Superior temporal gyrus (tissue), 1 donor: ENCODE data around the gene MKLN1.
"Not testable (repeated sequence)": the region's sequence is repeated elsewhere in the genome, so short reads cannot be mapped to it uniquely, and the experiment has no call there.

Experiments
- DNase-seq: peaks from one replicate; pipeline ENCODE4 v3.0.0-alpha.2; 2016; ENCODE audit errors: extremely low spot score

The MKLN1 gene

GRCh38 chr7:131312838-131313237, 14.8 kb upstream of the MKLN1 start:
- DNase-seq: no peak

GRCh38 chr7:131320603-131321002, 7.1 kb upstream of the MKLN1 start:
- DNase-seq: no peak

GRCh38 chr7:131321656-131322055, 6.0 kb upstream of the MKLN1 start:
- no peak for DNase-seq

- DNase-seq: no peak
These were observed 5.6 kb upstream of the MKLN1 start for GRCh38 chr7:131322061-131322460.

- DNase-seq: no peak
These were observed 4.8 kb upstream of the MKLN1 start for GRCh38 chr7:131322861-131323260.

- no peak for DNase-seq
These were observed 2.4 kb upstream of the MKLN1 start for GRCh38 chr7:131325179-131325840.

- no peak for DNase-seq
These were observed 1.1 kb upstream of the MKLN1 start for GRCh38 chr7:131326576-131326975.

GRCh38 chr7:131327049-131327625, 539 bp upstream of the MKLN1 start:
- peak; percentile 75 for DNase-seq

GRCh38 chr7:131328377-131329175, 900 bp downstream of the MKLN1 start:
- peak; percentile 63 for DNase-seq

- DNase-seq: no peak
These were observed 1.5 kb downstream of the MKLN1 start for GRCh38 chr7:131329176-131329570.

GRCh38 chr7:131330299-131330698, 2.6 kb downstream of the MKLN1 start:
- no peak for DNase-seq

GRCh38 chr7:131331806-131332205, 4.1 kb downstream of the MKLN1 start:
- DNase-seq: no peak

- DNase-seq: not testable (repeated sequence)
These were observed 5.1 kb downstream of the MKLN1 start for GRCh38 chr7:131332729-131333128.

- DNase-seq: no peak
These were observed 8.1 kb downstream of the MKLN1 start for GRCh38 chr7:131335639-131336381.

GRCh38 chr7:131336956-131337355, 9.3 kb downstream of the MKLN1 start:
- DNase-seq: no peak

GRCh38 chr7:131338173-131338572, 10.5 kb downstream of the MKLN1 start:
- DNase-seq: no peak

- no peak for DNase-seq
These were observed 11.2 kb downstream of the MKLN1 start for GRCh38 chr7:131338691-131339390.

- DNase-seq: no peak
These were observed 14.0 kb downstream of the MKLN1 start for GRCh38 chr7:131341690-131342089.

- no peak for DNase-seq
These were observed 15.3 kb downstream of the MKLN1 start for GRCh38 chr7:131342864-131343442.

GRCh38 chr7:131346885-131347592, 19.4 kb downstream of the MKLN1 start:
- DNase-seq: no peak

- DNase-seq: no peak
These were observed 24.4 kb downstream of the MKLN1 start for GRCh38 chr7:131352032-131352431.
